ENCODE data around the gene SERPIND1.
A peak's percentile ranks its signal among the peaks of the same experiment; 100 is the strongest.

SERPIND1 gene

GRCh38 chr22:20783844-20784723, 10.2 kb downstream of the SERPIND1 start:
- no peak for TF ChIP-seq OSR1 (CRISPR knock-in tag; IDR thresholded peaks at IDR 0.05)
- TF ChIP-seq ZNF70 (CRISPR knock-in tag; IDR thresholded peaks at IDR 0.05) = no peak
- TF ChIP-seq, protein P1, sequence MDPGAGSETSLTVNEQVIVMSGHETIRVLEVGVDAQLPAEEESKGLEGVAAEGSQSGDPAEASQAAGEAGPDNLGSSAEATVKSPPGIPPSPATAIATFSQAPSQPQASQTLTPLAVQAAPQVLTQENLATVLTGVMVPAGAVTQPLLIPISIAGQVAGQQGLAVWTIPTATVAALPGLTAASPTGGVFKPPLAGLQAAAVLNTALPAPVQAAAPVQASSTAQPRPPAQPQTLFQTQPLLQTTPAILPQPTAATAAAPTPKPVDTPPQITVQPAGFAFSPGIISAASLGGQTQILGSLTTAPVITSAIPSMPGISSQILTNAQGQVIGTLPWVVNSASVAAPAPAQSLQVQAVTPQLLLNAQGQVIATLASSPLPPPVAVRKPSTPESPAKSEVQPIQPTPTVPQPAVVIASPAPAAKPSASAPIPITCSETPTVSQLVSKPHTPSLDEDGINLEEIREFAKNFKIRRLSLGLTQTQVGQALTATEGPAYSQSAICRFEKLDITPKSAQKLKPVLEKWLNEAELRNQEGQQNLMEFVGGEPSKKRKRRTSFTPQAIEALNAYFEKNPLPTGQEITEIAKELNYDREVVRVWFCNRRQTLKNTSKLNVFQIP (CRISPR knock-in tag; IDR thresholded peaks at IDR 0.05; ENCODE audit: borderline replicate concordance, low read depth) = no peak
- no peak for TF ChIP-seq ARNTL (CRISPR knock-in tag; IDR thresholded peaks at IDR 0.05; ENCODE audit: borderline replicate concordance, low read depth)
- no peak for TF ChIP-seq ZNF565 (CRISPR knock-in tag; conservative IDR thresholded peaks at IDR 0.05; ENCODE audit: low read depth)
- peak; percentile 90 for ATAC-seq

GRCh38 chr22:20785415-20785814, 11.5 kb downstream of the SERPIND1 start:
- no peak for ATAC-seq
- TF ChIP-seq TCF4 (CRISPR knock-in tag; IDR thresholded peaks at IDR 0.05; ENCODE audit: borderline replicate concordance) = no peak
- no peak for TF ChIP-seq ZNF565 (CRISPR knock-in tag; conservative IDR thresholded peaks at IDR 0.05; ENCODE audit: low read depth)
- no peak for TF ChIP-seq ZFP3 (CRISPR knock-in tag; IDR thresholded peaks at IDR 0.05)
- TF ChIP-seq TSHZ2 (CRISPR knock-in tag; IDR thresholded peaks at IDR 0.05) = no peak
- no peak for TF ChIP-seq OSR1 (CRISPR knock-in tag; IDR thresholded peaks at IDR 0.05)
- TF ChIP-seq ZFP30 (CRISPR knock-in tag; IDR thresholded peaks at IDR 0.05) = no peak
- no peak for TF ChIP-seq ZNF8 (CRISPR knock-in tag; IDR thresholded peaks at IDR 0.05)
- no peak for TF ChIP-seq CREB5 (CRISPR knock-in tag; IDR thresholded peaks at IDR 0.05; ENCODE audit: low read depth)
- TF ChIP-seq ZC3H10 (CRISPR knock-in tag; IDR thresholded peaks at IDR 0.05) = no peak

- TF ChIP-seq TSHZ2 (CRISPR knock-in tag; IDR thresholded peaks at IDR 0.05) (no peak), ZNF8 (CRISPR knock-in tag; IDR thresholded peaks at IDR 0.05) (no peak), ESRRG (CRISPR knock-in tag; IDR thresholded peaks at IDR 0.05) (no peak), TCF4 (CRISPR knock-in tag; IDR thresholded peaks at IDR 0.05; ENCODE audit: borderline replicate concordance) (no peak), CSDC2 (CRISPR knock-in tag; IDR thresholded peaks at IDR 0.05) (no peak), ARNTL (CRISPR knock-in tag; IDR thresholded peaks at IDR 0.05; ENCODE audit: borderline replicate concordance, low read depth) (no peak), SNAI2 (CRISPR knock-in tag; IDR thresholded peaks at IDR 0.05) (no peak), ZFP30 (CRISPR knock-in tag; IDR thresholded peaks at IDR 0.05) (no peak), BACH2 (CRISPR knock-in tag; IDR thresholded peaks at IDR 0.05; ENCODE audit: borderline replicate concordance) (no peak), RARB (CRISPR knock-in tag; IDR thresholded peaks at IDR 0.05) (no peak), CREB5 (CRISPR knock-in tag; IDR thresholded peaks at IDR 0.05; ENCODE audit: low read depth) (no peak), TOX (CRISPR knock-in tag; IDR thresholded peaks at IDR 0.05; ENCODE audit: borderline replicate concordance) (no peak), ZC3H10 (CRISPR knock-in tag; IDR thresholded peaks at IDR 0.05) (no peak), PPARA (CRISPR knock-in tag; IDR thresholded peaks at IDR 0.05; ENCODE audit: borderline replicate concordance) (no peak), PATZ1 (CRISPR knock-in tag; IDR thresholded peaks at IDR 0.05; ENCODE audit: borderline replicate concordance) (no peak), GLIS3 (CRISPR knock-in tag; IDR thresholded peaks at IDR 0.05) (no peak), ZNF565 (CRISPR knock-in tag; conservative IDR thresholded peaks at IDR 0.05; ENCODE audit: low read depth) (no peak), ZNF70 (CRISPR knock-in tag; IDR thresholded peaks at IDR 0.05) (no peak), OSR1 (CRISPR knock-in tag; IDR thresholded peaks at IDR 0.05) (no peak)
- TF ChIP-seq, protein P2, sequence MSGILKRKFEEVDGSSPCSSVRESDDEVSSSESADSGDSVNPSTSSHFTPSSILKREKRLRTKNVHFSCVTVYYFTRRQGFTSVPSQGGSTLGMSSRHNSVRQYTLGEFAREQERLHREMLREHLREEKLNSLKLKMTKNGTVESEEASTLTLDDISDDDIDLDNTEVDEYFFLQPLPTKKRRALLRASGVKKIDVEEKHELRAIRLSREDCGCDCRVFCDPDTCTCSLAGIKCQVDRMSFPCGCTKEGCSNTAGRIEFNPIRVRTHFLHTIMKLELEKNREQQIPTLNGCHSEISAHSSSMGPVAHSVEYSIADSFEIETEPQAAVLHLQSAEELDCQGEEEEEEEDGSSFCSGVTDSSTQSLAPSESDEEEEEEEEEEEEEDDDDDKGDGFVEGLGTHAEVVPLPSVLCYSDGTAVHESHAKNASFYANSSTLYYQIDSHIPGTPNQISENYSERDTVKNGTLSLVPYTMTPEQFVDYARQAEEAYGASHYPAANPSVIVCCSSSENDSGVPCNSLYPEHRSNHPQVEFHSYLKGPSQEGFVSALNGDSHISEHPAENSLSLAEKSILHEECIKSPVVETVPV (CRISPR knock-in tag; IDR thresholded peaks at IDR 0.05) = no peak
- no peak for ATAC-seq
Observed at GRCh38 chr22:20786048-20786447, 12.1 kb downstream of the SERPIND1 start.
